ENCODE measurements around the gene ST6GALNAC2.

GRCh38 chr17:76547183-76547641 lies 38.4 kb downstream of the ST6GALNAC2 start:
- no peak for TF ChIP-seq POLR2AphosphoS5 (IDR thresholded peaks at IDR 0.05; ENCODE audit: low read depth)
- peak; percentile 70 to 90 for TF ChIP-seq CTCF (conservative IDR thresholded peaks at IDR 0.05; ENCODE audit: low read depth in 2 of 2)
- no peak for TF ChIP-seq EZH2 (IDR thresholded peaks at IDR 0.05; ENCODE audit: low read depth, unreplicated experiment)
- no peak for TF ChIP-seq CREB1 (CRISPR knock-in tag; IDR thresholded peaks at IDR 0.05; ENCODE audit: low read depth)
- no peak for TF ChIP-seq JUNB (IDR thresholded peaks at IDR 0.05; ENCODE audit: unreplicated experiment)
- TF ChIP-seq ETS1 (IDR thresholded peaks at IDR 0.05) = no peak
- no peak for TF ChIP-seq ZNF331 (CRISPR knock-in tag; IDR thresholded peaks at IDR 0.05; ENCODE audit: low read depth)
- TF ChIP-seq REST (IDR thresholded peaks at IDR 0.05; ENCODE audit: unreplicated experiment) = no peak
- TF ChIP-seq ZNF114 (CRISPR knock-in tag; IDR thresholded peaks at IDR 0.05) = no peak
- no peak for TF ChIP-seq EZH2phosphoT487 (IDR thresholded peaks at IDR 0.05; ENCODE audit: unreplicated experiment)

Data from GM23338 (cell line).